Keratinocyte (primary cell): ENCODE data around the gene BAG5.

ENCODE experiments used
- CTCF ChIP-seq, 3 experiments: IDR thresholded peaks in 1 of 3; conservative IDR thresholded peaks in 1 of 3; optimal IDR thresholded peaks in 1 of 3; 2 replicates in 2 of 3; 3 replicates in 1 of 3; pipeline versions ENCODE3 to v1.5.1; 2011; ENCODE audit warnings: low read length in 3 of 3, mild to moderate bottlenecking in 3 of 3, moderate library complexity in 2 of 3, control low read depth in 1 of 3, inconsistent platforms in 1 of 3; ENCODE audit not compliant: insufficient read depth in 2 of 3; ENCODE audit errors: extremely low read depth in 1 of 3
- EZH2 ChIP-seq: IDR thresholded peaks from one replicate; pipeline ENCODE4 v1.6.1; 2012; ENCODE audit warnings: inconsistent platforms, mild to moderate bottlenecking, low read length, moderate library complexity

GRCh38 chr14:103558071-103558882, 4.2 kb downstream of the BAG5 start:
- TF ChIP-seq CTCF (optimal IDR thresholded peaks at IDR 0.05 in 1 of 3, IDR thresholded peaks at IDR 0.05 in 1 of 3, conservative IDR thresholded peaks at IDR 0.05 in 1 of 3; ENCODE audit: extremely low read depth in 1 of 3, insufficient read depth in 2 of 3, low read length in 3 of 3) (no peak), EZH2 (no peak)
